ENCODE results near the gene GCG. TPM values are rescaled to one million over a fixed set of nuclear protein-coding genes. Genes with fewer than 3 reads are reported as not detected.

The GCG gene
- polyA plus RNA-seq, 1 donor from 2014 or later, result not detected

- Histone ChIP-seq H4K20me1 (ENCODE audit: insufficient read depth) (no peaks in the 10 kb centered on the region), H3K9me3 (ENCODE audit: low read length) (no peaks in the 10 kb centered on the region), H3K9ac (ENCODE audit: low read length) (no peak overlapping the region), H3K27me3 (ENCODE audit: insufficient read depth, low read depth, low read length) (no peaks in the 10 kb centered on the region), H3K27ac (ENCODE audit: low read length) (no peak overlapping the region), H3K79me2 (replicated peaks; ENCODE audit: insufficient read depth, low read length) (no peaks in the 10 kb centered on the region), H3K9me2 (ENCODE audit: insufficient read depth, low read length) (no peaks in the 10 kb centered on the region), H3K36me3 (ENCODE audit: insufficient read depth, low read length) (no peaks in the 10 kb centered on the region), H3F3A (ENCODE audit: insufficient read depth, low read length, poor library complexity, severe bottlenecking) (no peaks in the 10 kb centered on the region), H3K4me3 (ENCODE audit: low read length) (no peak overlapping the region), H3K4me2 (ENCODE audit: low read length) (no peak overlapping the region), H2AFZ (ENCODE audit: low read depth, low read length) (no peak overlapping the region)
- TF ChIP-seq POLR2AphosphoS5 (IDR thresholded peaks at IDR 0.05), result no peak
- TF ChIP-seq SMC3 (conservative IDR thresholded peaks at IDR 0.05; ENCODE audit: poor library complexity), result no peak
- no peak for TF ChIP-seq EZH2 (IDR thresholded peaks at IDR 0.05; ENCODE audit: borderline replicate concordance, insufficient read depth, low read length, poor library complexity, severe bottlenecking)
- no peak for TF ChIP-seq MXI1 (conservative IDR thresholded peaks at IDR 0.05; ENCODE audit: poor library complexity, severe bottlenecking)
- no peak for TF ChIP-seq RAD21 (conservative IDR thresholded peaks at IDR 0.05)
- TF ChIP-seq REST (IDR thresholded peaks at IDR 0.05; ENCODE audit: borderline replicate concordance), result no peak
- TF ChIP-seq, protein P1, sequence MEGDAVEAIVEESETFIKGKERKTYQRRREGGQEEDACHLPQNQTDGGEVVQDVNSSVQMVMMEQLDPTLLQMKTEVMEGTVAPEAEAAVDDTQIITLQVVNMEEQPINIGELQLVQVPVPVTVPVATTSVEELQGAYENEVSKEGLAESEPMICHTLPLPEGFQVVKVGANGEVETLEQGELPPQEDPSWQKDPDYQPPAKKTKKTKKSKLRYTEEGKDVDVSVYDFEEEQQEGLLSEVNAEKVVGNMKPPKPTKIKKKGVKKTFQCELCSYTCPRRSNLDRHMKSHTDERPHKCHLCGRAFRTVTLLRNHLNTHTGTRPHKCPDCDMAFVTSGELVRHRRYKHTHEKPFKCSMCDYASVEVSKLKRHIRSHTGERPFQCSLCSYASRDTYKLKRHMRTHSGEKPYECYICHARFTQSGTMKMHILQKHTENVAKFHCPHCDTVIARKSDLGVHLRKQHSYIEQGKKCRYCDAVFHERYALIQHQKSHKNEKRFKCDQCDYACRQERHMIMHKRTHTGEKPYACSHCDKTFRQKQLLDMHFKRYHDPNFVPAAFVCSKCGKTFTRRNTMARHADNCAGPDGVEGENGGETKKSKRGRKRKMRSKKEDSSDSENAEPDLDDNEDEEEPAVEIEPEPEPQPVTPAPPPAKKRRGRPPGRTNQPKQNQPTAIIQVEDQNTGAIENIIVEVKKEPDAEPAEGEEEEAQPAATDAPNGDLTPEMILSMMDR (IDR thresholded peaks at IDR 0.05; ENCODE audit: poor library complexity, severe bottlenecking), result no peak
Observed at GRCh38 chr2:162100579-162100978, 51.5 kb downstream of the GCG start.

DNA sequence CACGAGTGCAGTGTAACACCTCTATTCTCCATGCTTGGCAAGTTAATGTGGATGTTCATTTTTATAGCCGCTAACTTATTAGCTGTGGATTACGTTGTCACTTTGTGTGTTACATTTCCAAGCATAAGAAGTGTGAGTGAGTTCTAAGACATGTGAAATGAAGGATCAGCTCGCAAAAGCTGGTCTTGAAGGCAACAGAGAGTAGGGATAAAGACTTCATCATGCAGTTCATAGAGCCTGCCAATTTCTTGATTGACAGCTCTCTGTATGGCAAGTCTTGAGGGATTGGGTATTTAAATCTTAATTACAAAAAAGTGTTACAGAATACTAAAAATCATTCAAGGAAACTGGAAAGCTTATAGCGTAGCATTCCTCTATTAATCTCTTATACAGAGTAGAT lies 52.2 kb downstream of the GCG start:
- Histone ChIP-seq H3K9me3 (ENCODE audit: low read length) (no peaks in the 10 kb centered on the region), H3K9me2 (ENCODE audit: insufficient read depth, low read length) (no peaks in the 10 kb centered on the region), H3K36me3 (ENCODE audit: insufficient read depth, low read length) (no peaks in the 10 kb centered on the region), H3K4me3 (ENCODE audit: low read length) (no peak overlapping the region), H3K9ac (ENCODE audit: low read length) (no peak overlapping the region), H3K79me2 (replicated peaks; ENCODE audit: insufficient read depth, low read length) (no peaks in the 10 kb centered on the region), H2AFZ (ENCODE audit: low read depth, low read length) (no peak overlapping the region), H3K27ac (ENCODE audit: low read length) (no peak overlapping the region), H3K4me2 (ENCODE audit: low read length) (no peak overlapping the region), H3F3A (ENCODE audit: insufficient read depth, low read length, poor library complexity, severe bottlenecking) (no peaks in the 10 kb centered on the region), H3K27me3 (ENCODE audit: insufficient read depth, low read depth, low read length) (no peaks in the 10 kb centered on the region), H4K20me1 (ENCODE audit: insufficient read depth) (no peaks in the 10 kb centered on the region)
- TF ChIP-seq MXI1 (conservative IDR thresholded peaks at IDR 0.05; ENCODE audit: poor library complexity, severe bottlenecking) (no peak), REST (IDR thresholded peaks at IDR 0.05; ENCODE audit: borderline replicate concordance) (peak; percentile 39), SMC3 (conservative IDR thresholded peaks at IDR 0.05; ENCODE audit: poor library complexity) (no peak), POLR2AphosphoS5 (IDR thresholded peaks at IDR 0.05) (peak; percentile 70), EP300 (conservative IDR thresholded peaks at IDR 0.05; ENCODE audit: poor library complexity, severe bottlenecking) (peak; percentile 93)

Other genes starting within 250 kb of the GCG start
- gene DPP4, start 78.0 kb downstream of the GCG start, polyA plus RNA-seq, result not detected in 2 replicates
- gene FAP, start 91.2 kb upstream of the GCG start, polyA plus RNA-seq, result 0.16 TPM in 1 of 2 replicates, not detected in the other
- not detected in 2 replicates for gene IFIH1, start 166.4 kb upstream of the GCG start, polyA plus RNA-seq
- 32.6 and 45.3 TPM in 2 replicates for gene GCA, start 191.9 kb upstream of the GCG start, polyA plus RNA-seq

Measured in neural cell (in vitro differentiated cells).